DOHH2 (cell line): ENCODE measurements around the gene IL20.

Experiments
- EZH2phosphoT487 ChIP-seq: fragments of 200-600 bp; sonication (generic); IDR thresholded peaks from 2 replicates; pipeline ENCODE4 v1.6.1; 2017; ENCODE audit warnings: borderline replicate concordance, mild to moderate bottlenecking, antibody characterized with exemption, low read length, moderate library complexity, mixed read lengths
- TF ChIP-seq, protein P1 (sequence below): fragments of 200-600 bp; sonication (generic); IDR thresholded peaks from one replicate; pipeline ENCODE4 v1.5.1; 2014; ENCODE audit warnings: antibody characterized with exemption, mild to moderate bottlenecking, low read depth, low read length; ENCODE audit not compliant: poor library complexity, severe bottlenecking

GRCh38 chr1:206866062-206866461 is 639 bp downstream of the IL20 start:
- TF ChIP-seq, protein P1, sequence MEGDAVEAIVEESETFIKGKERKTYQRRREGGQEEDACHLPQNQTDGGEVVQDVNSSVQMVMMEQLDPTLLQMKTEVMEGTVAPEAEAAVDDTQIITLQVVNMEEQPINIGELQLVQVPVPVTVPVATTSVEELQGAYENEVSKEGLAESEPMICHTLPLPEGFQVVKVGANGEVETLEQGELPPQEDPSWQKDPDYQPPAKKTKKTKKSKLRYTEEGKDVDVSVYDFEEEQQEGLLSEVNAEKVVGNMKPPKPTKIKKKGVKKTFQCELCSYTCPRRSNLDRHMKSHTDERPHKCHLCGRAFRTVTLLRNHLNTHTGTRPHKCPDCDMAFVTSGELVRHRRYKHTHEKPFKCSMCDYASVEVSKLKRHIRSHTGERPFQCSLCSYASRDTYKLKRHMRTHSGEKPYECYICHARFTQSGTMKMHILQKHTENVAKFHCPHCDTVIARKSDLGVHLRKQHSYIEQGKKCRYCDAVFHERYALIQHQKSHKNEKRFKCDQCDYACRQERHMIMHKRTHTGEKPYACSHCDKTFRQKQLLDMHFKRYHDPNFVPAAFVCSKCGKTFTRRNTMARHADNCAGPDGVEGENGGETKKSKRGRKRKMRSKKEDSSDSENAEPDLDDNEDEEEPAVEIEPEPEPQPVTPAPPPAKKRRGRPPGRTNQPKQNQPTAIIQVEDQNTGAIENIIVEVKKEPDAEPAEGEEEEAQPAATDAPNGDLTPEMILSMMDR, result no peak
- no peak for TF ChIP-seq EZH2phosphoT487
